Skeletal muscle tissue (tissue), 4 donors: ENCODE data around the gene PRKAG1. TPM values are rescaled to one million over a fixed set of nuclear protein-coding genes. Genes with fewer than 3 reads are reported as not detected.

Experiments
- H3K27ac ChIP-seq: one replicate; pipeline ENCODE4 v1.7.0; 2013; ENCODE audit warnings: mild to moderate bottlenecking, low read depth, low read length, inconsistent platforms
- H3K27me3 ChIP-seq, 3 donors: one replicate each; pipeline ENCODE4 v1.7.0; 2013; ENCODE audit warnings: low read length in 3 of 3; ENCODE audit not compliant: control insufficient read depth in 3 of 3, insufficient read depth in 3 of 3
- H3K36me3 ChIP-seq, 3 donors: one replicate each; pipeline ENCODE4 v1.7.0; 2013; ENCODE audit warnings: low read length in 3 of 3; ENCODE audit not compliant: control insufficient read depth in 3 of 3, insufficient read depth in 3 of 3
- H3K4me1 ChIP-seq, 3 donors: one replicate each; pipeline ENCODE4 v1.7.0; 2013; ENCODE audit warnings: low read length in 3 of 3, mild to moderate bottlenecking in 3 of 3; ENCODE audit not compliant: control insufficient read depth in 3 of 3, insufficient read depth in 3 of 3
- H3K4me3 ChIP-seq, 3 donors: one replicate each; pipeline ENCODE4 v1.7.0; 2013; ENCODE audit warnings: low read length in 3 of 3
- H3K9ac ChIP-seq, 3 donors: one replicate each; pipeline ENCODE4 v1.7.0; 2013; ENCODE audit warnings: low read length in 3 of 3, mild to moderate bottlenecking in 3 of 3, moderate library complexity in 2 of 3, low read depth in 1 of 3
- H3K9me3 ChIP-seq, 3 donors: one replicate each; pipeline ENCODE4 v1.7.0; 2013; ENCODE audit warnings: low read length in 3 of 3; ENCODE audit not compliant: control insufficient read depth in 3 of 3
- total RNA-seq: library from RNA; depleted of rRNA; stranded (reverse); fragments of >200 nt; gene quantifications from one replicate; pipeline ENCODE4 v1.2.3, GENCODE V29; 2014
- donor health status: Osteomylitis.

The PRKAG1 gene
- total RNA-seq, 1 donor from 2014 or later, result 41.8 TPM

DNA sequence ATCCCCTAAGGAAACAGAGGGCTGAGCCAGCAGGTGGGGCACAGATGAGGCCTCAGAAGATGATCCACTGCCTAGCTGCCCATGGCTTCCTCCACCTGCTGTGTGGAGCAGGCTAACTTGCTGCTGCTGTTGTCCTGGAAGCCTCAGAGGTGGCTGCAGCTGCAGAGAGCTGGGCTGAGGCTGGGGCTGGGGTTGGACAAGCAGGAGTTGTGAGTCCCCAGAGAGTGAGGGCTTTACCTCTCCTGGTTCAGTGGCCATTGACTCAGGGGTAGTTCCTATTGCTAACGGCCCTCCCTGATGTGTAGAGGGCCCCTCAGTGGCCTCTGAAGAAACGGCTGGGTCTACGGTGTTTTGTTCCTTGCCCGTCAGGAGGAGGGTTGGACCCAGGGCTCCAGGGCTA is 13.7 kb upstream of the PRKAG1 start:
- no peak overlapping the region for H3K4me3 ChIP-seq
- peaks cover 72 to 78% (median 75%) of the 10 kb centered on the region in 3 donors for H3K36me3 ChIP-seq
- H3K9ac ChIP-seq, result no peak overlapping the region
- no peaks in the 10 kb centered on the region for H3K27me3 ChIP-seq
- H3K4me1 ChIP-seq, result no peaks in the 10 kb centered on the region
- H3K27ac ChIP-seq, result no peak overlapping the region
- no peaks in the 10 kb centered on the region for H3K9me3 ChIP-seq

DNA sequence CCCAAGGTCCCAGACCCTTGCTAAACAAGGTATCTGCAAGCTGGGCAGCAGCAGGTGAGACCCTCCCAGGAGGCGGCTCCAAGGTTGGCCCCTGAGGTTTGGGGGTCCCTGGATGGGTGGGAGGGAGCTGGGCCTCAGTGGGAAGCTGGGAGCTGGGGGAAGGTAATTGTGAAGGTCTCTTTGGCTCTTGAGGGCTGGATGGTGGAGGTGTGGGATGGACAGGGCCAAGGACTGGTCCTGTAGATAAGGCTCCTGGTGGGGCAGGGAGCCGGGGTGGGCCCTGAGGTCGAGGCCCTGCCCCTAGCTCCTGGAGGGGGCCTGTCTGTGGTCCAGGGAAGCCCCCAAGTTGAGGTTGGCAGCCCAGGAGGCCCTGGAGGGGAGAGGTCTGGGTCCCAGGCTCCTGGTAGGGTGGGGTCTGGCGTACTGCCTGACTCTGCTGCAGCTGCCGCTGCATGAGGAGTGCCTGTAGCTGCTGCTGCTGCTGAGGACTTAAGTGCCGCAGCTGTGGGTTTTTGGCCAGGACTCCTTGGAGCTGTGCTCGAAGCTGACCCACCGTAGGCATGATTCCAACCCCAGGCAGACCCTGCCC is 13.1 kb upstream of the PRKAG1 start:
- H3K27ac ChIP-seq, result no peak overlapping the region
- no peak overlapping the region for H3K9ac ChIP-seq
- H3K36me3 ChIP-seq, result peaks cover 72 to 78% (median 75%) of the 10 kb centered on the region in 3 donors

DNA sequence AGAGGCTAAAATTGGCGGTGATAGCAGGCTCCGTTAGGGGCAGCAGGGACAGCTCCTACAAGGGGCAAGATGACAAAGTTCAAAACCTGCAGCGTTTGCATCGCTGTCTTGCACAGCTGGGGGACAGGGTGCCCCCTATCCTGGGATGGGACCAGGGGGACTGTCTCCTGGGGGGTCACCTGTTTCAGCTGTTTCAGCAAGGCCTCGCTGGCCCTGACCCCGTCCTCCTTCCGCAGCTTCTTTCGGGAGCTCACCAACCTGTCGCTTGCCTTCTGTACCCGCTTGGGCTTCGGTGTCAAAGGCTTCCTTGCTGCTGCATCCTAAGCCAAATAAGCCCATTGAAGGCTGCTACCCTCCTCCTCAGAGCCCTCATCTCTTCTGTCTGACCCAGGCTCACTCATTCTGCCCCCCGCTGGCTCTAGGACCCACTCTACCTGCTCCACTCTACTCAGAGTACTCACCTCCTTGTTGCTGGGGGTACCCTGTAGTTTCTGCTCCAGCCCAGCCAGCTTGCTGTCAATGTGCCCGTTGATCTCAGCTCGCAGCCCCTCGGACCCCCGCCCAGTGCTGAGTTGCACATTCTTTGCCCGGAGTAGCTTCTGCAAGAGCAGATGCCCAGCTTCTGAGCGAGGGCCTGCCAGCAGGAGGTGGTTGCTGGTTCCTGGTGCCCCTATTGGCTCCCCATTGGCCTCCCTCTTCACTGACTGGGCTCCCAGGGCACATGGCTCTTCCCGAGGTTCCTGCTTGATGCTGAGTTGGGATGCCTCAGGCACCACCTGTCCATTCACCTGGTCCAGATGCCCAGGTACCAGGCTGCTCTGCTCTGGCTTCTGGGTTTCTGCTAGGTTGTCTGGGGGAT is 12.4 kb upstream of the PRKAG1 start:
- peak overlapping the region in 1 of 3 donors; percentile 14 for H3K9ac ChIP-seq
- no peaks in the 10 kb centered on the region for H3K4me1 ChIP-seq
- no peak overlapping the region for H3K27ac ChIP-seq
- peaks cover 77 to 80% (median 80%) of the 10 kb centered on the region in 3 donors for H3K36me3 ChIP-seq
- no peaks in the 10 kb centered on the region for H3K27me3 ChIP-seq
- no peaks in the 10 kb centered on the region for H3K9me3 ChIP-seq
- H3K4me3 ChIP-seq, result no peak overlapping the region

More for the DNA sequence above, 13.1 kb upstream of the PRKAG1 start:
- H3K4me1 ChIP-seq, result no peaks in the 10 kb centered on the region
- H3K9me3 ChIP-seq, result no peaks in the 10 kb centered on the region
- H3K4me3 ChIP-seq, result no peak overlapping the region
- H3K27me3 ChIP-seq, result no peaks in the 10 kb centered on the region

DNA sequence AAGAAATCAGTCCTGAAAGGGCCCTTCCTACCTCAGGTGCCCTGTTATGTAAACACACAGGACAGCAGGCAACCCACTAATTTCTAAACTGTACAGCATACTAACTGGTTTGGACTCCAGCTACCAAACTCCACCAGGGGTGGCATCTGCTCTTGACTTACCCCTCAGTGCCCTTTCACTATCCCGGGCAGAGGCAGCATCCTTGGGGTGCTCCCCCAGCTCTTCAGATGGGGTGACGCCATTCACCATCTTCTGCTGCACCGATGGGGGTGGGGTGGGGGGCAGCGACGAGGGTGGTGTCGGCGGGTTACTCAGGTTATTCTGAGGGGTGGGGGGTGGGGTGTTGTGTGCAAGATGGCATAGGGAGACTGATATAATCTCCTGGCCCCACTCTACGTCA is 11.5 kb upstream of the PRKAG1 start:
- no peak overlapping the region for H3K4me3 ChIP-seq
- H3K4me1 ChIP-seq, result no peaks in the 10 kb centered on the region
- no peak overlapping the region for H3K9ac ChIP-seq
- no peaks in the 10 kb centered on the region for H3K27me3 ChIP-seq
- H3K9me3 ChIP-seq, result no peaks in the 10 kb centered on the region
- peaks cover 82 to 84% (median 83%) of the 10 kb centered on the region in 3 donors for H3K36me3 ChIP-seq
- H3K27ac ChIP-seq, result no peak overlapping the region

GRCh38 chr12:49028666-49029275 is 10.2 kb upstream of the PRKAG1 start:
- no peak overlapping the region for H3K4me3 ChIP-seq
- H3K4me1 ChIP-seq, result no peaks in the 10 kb centered on the region
- H3K27ac ChIP-seq, result no peak overlapping the region
- no peaks in the 10 kb centered on the region for H3K9me3 ChIP-seq
- H3K36me3 ChIP-seq, result peaks cover 82 to 84% (median 83%) of the 10 kb centered on the region in 3 donors
- peak overlapping the region in 1 of 3 donors; percentile 25 for H3K9ac ChIP-seq
- H3K27me3 ChIP-seq, result no peaks in the 10 kb centered on the region

DNA sequence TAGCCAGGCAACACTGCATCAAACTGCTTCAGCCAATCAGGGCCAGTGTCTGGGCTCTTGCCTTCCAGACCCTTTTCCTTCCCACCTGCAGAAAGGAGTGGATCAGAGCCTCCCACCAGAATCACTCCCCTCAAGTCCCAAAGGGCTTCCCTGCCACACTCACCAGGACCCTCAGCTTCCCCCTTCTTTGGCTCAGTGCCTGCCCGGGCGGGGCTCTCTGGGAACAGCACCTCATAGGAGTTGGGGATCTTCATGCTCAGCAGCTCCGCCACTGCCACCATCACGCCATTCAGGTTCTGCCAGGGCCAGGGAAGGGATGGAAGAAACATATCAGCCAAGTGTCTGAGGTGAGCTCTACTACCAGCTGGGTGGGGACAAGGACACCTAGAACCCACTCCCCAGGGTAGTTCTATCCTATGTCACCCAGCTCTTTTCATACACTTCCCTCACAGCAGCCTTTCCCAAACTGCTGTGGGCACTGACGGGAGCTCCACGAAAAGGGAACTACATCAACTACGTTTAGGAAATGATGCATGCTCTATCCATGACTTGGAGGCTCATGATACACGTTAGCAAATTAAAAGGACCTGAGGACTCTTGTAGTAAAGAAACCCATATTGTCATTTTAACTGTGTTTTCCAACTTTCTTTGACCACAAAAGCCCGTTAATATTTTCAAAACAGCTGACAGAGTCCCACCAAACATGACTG is 9.4 kb upstream of the PRKAG1 start:
- Histone ChIP-seq H3K9me3 (no peaks in the 10 kb centered on the region), H3K4me1 (no peaks in the 10 kb centered on the region), H3K36me3 (peaks cover 81 to 85% (median 83%) of the 10 kb centered on the region in 3 donors), H3K9ac (no peak overlapping the region), H3K4me3 (no peak overlapping the region), H3K27ac (no peak overlapping the region), H3K27me3 (no peaks in the 10 kb centered on the region)

- no peak overlapping the region for H3K4me3 ChIP-seq
- H3K27me3 ChIP-seq, result no peaks in the 10 kb centered on the region
- no peaks in the 10 kb centered on the region for H3K4me1 ChIP-seq
- no peaks in the 10 kb centered on the region for H3K9me3 ChIP-seq
- no peak overlapping the region for H3K27ac ChIP-seq
- peaks cover 81 to 84% (median 83%) of the 10 kb centered on the region in 3 donors for H3K36me3 ChIP-seq
- no peak overlapping the region for H3K9ac ChIP-seq
These were observed 8.3 kb upstream of the PRKAG1 start for GRCh38 chr12:49026678-49027480.

DNA sequence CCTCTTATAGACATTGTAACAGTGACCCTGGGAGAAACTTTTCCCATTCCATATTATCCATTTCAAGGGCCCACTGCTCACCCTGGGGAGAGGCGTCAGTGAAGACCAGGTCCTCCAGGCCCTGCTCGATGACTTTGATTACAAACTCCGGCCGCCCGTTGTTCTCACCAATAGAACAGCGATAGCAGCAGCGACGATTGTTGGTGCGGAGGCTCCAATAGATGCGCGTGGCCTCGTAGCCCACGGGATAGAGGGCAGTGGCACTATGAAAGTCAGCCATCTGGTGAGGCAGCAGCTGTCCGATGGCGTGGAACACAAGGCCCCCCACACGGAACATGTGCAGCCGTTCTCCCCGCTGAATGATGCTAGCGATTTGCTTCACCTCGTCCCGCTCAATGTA is 7.5 kb upstream of the PRKAG1 start:
- Histone ChIP-seq H3K4me3 (no peak overlapping the region), H3K9me3 (no peaks in the 10 kb centered on the region), H3K36me3 (peaks cover 81 to 88% (median 83%) of the 10 kb centered on the region in 3 donors), H3K4me1 (no peaks in the 10 kb centered on the region), H3K27ac (no peak overlapping the region), H3K9ac (no peak overlapping the region), H3K27me3 (no peaks in the 10 kb centered on the region)

DNA sequence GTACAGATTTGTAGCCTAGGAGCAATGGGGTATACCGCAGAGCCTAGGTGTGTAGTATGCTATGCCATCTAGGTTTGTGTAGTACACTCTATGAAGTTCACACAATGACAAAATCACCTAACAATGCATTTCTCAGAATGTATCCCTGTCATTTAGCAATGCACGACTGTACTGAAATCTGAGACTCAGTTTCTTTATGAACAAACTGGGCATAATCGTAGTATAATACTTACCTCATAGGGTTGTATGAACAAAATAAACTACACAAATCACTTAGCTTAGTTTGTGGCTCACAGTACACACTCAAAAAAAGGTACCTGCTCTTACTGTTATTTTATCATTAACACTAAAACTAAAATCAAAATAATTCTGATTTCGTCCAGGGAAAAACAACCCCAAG is 6.9 kb upstream of the PRKAG1 start:
- Histone ChIP-seq H3K27me3 (no peaks in the 10 kb centered on the region), H3K36me3 (peaks cover 76 to 88% (median 77%) of the 10 kb centered on the region in 3 donors), H3K4me3 (no peak overlapping the region), H3K27ac (no peak overlapping the region), H3K9me3 (no peaks in the 10 kb centered on the region), H3K9ac (no peak overlapping the region), H3K4me1 (no peaks in the 10 kb centered on the region)
